SK-MEL-5 (cell line): ENCODE measurements around the gene ZBTB32. TPM values are rescaled to one million over a fixed set of nuclear protein-coding genes. Genes with fewer than 3 reads are reported as not detected.
A peak's percentile ranks its signal among the peaks of the same experiment; 100 is the strongest.

Experiments used
- DNase-seq: peaks from one replicate; pipeline ENCODE4 v3.0.0-alpha.2; 2016; ENCODE audit warnings: low read depth, low spot score
- in situ Hi-C: cut with HindIII; loops from 2 replicates; pipeline ENCODE4 v1.10.0; 2016; ENCODE audit warnings: low sequenced_read_pairs, high pct_unique_total_duplicates, low pct_unique_long_range_greater_than_20kb
- total RNA-seq: library from RNA; depleted of rRNA; stranded (reverse); fragments of >200 nt; shearing (Covaris generic); gene quantifications from 2 replicates; pipeline ENCODE4 v1.2.3, GENCODE V29; 2014; rRNA removed

ZBTB32 gene
- total RNA-seq, 1 experiment from 2014 or later = not detected

- DNase-seq = no peak
- in situ Hi-C loops = no loop called here
These were observed 50.2 kb downstream of the ZBTB32 start for GRCh38 chr19:35754370-35755130.

- in situ Hi-C loops = no loop called here
- no peak for DNase-seq
These were observed 50.8 kb downstream of the ZBTB32 start for GRCh38 chr19:35755131-35755549.

DNA sequence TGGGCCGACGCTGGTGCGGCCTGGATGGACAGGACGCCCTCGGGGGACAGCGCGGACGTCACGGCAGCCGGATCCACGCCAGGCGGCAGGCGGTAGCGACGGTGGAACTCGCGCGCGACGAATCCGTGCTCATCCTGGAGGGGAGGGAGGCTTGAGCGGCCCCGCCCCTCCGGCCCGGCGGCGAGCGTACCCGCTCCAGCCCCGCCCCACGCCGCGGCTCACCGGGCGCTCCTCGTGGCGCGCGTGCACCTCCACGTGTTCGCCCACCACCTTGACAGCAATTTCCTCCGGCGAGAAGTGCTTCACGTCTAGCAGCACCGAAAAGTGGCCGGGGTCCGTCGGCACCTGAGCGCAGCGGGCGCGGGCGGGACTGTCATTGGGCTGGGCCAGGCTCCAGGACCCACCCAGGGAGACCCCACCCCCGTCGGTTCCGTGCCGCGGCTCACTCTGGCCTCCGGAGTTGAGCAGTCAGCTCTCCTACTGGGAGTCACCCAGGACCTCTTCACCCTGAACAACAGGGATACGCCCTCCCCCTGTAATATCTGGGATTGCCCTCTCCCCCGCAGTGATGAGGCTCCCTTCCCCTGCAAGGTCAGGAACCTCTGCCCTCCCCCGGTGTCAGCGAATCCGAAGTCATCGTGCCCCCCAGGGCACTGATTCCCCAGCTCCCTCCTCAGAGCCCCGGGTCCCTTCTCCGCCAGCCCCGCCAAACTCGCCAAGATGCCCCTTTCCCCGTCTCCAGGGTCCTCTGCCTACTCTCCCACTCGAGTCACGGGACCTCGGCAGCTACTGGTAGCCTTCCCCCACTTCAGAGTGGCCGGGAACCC is 51.4 kb downstream of the ZBTB32 start:
- no peak for DNase-seq
- in situ Hi-C loops = no loop called here

- no peak for DNase-seq
- in situ Hi-C loops = no loop called here
These were observed 52.2 kb downstream of the ZBTB32 start, which contains the start of gene HSPB6 for GRCh38 chr19:35756377-35757230. HSPB6 (minus strand) TSS chr19:35757029; CDS start chr19:35757008, 21 bp downstream.

DNA sequence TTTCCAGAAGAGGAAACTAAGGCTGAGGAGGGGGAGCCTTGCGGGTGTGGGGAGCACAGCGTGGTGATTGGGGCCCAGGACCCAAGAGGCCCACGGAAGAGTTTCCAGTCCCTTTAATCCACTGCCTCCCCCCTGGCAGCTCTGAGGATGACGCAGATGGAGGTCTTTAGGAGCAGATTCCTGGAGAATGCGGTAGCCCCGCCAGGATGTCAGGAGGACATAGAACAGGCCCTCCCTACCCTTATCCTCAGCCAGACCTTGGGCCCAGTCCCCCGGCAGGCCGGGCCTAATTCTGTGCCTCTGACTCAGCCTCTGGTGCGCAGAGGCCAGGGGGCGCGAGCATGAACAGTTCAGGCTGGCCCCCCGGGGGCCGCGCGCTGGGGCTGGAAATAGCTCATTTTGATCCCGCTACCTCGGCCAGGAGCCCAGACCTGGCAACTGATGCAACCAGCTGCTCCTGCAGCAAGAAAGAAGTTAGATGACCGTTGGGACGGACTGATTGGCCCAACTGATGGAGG is 52.9 kb downstream of the ZBTB32 start:
- in situ Hi-C loops = no loop called here
- DNase-seq = peak; percentile 12

- in situ Hi-C loops = no loop called here
- DNase-seq = peak; percentile 98
These were observed 53.6 kb downstream of the ZBTB32 start, which contains the start of gene PROSER3 for GRCh38 chr19:35757749-35758608. PROSER3 (plus strand) TSS chr19:35758176; CDS start chr19:35758216, 40 bp downstream.

- in situ Hi-C loops = no loop called here
- no peak for DNase-seq
These were observed 55.3 kb downstream of the ZBTB32 start for GRCh38 chr19:35759697-35760096.

DNA sequence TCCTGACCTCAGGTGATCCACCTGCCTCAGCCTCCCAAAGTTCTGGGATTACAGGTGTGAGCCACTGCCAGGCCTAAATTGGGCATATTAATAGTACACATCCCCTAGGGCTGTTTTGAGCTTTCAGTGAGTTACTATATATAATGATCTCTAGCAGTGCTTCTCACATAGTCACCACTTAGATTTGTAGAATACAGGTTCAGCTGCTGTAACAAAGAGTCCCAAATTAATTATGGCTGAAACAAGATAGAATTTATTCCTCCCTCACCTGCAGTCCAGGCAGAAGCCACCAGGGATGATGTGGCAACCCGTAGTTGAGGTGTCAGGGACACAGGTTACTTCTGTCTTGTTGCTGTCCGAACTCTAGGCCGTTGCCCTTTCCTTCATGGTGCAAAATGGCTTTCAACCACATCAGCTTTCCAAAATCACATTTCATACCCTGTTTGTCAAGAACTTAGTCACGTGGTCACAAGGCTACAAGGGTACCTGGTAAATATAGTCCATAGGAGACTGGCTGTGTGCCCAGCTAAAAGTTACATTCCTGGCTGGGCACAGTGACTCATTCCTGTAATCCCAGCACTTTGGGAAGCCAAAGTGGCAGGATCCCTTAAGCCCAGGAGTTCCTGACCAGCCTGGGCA is 56.5 kb downstream of the ZBTB32 start:
- in situ Hi-C loops = no loop called here
- DNase-seq = no peak

DNA sequence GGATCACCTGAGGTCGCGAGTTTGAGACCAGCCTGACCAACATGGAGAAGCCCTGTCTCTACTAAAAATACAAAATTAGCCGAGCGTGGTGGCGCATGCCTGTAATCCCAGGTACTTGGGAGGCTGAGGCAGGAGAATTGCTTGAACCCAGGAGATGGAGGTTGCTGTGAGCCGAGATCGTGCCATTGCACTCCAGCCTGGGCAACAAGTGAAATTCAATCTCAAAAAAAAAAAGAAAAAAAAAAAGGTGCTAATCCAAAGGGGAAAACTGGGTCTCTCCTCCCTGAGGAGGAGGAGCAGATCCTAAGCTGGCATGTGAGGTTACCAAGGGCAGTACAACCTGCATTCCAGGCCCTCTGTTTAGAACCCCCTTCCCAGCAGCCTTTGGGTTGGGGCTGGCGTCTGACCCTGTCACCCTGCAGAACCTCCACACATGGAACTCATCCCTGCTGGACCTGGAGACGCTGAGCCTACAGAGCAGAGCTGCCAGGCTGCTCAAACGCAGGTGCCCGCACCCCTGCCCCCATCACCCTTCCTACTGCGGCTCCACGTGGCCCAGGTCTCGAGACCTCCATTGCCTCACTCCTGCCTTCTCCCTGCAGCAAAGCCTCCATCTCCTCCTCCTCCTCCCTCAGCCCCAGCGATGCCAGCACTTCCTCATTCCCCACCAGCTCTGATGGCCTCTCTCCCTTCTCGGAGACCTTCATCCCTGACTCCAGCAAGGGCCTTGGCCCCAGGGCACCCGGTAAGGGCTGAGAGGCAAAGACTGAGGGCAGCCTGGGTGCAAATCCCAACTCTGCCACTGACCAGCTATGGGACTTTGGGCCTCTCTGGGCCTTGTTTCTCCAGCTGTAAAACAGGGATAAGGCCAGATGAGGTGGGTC is 60.3 kb downstream of the ZBTB32 start:
- in situ Hi-C loops = no loop called here
- DNase-seq = no peak

Other genes starting within 250 kb of the ZBTB32 start
- not detected in 2 replicates for gene KRTDAP, start 214.1 kb upstream of the ZBTB32 start, total RNA-seq
- gene DMKN, start 190.9 kb upstream of the ZBTB32 start, total RNA-seq = 16.7 and 23.0 TPM in 2 replicates
- gene SBSN, start 176.2 kb upstream of the ZBTB32 start, total RNA-seq = 0.11 TPM in 1 of 2 replicates, not detected in the other
- gene GAPDHS, start 171.1 kb upstream of the ZBTB32 start, total RNA-seq = 3.2 and 3.6 TPM in 2 replicates
- 582 and 591 TPM in 2 replicates for gene TMEM147, start 158.9 kb upstream of the ZBTB32 start, total RNA-seq
- not detected in 2 replicates for gene ATP4A, start 140.9 kb upstream of the ZBTB32 start, total RNA-seq
- not detected in 2 replicates for gene PMIS2, start 118.4 kb upstream of the ZBTB32 start, total RNA-seq
- gene HAUS5, start 91.8 kb upstream of the ZBTB32 start, total RNA-seq = 9.2 and 11.1 TPM in 2 replicates
- 54.5 and 58.2 TPM in 2 replicates for gene RBM42, start 75.5 kb upstream of the ZBTB32 start, total RNA-seq
- gene ETV2, start 62.8 kb upstream of the ZBTB32 start, total RNA-seq = 0.40 TPM in 1 of 2 replicates, not detected in the other
- 568 and 619 TPM in 2 replicates for gene COX6B1, start 56.2 kb upstream of the ZBTB32 start, total RNA-seq
- gene UPK1A, start 38.0 kb upstream of the ZBTB32 start, total RNA-seq = not detected in 2 replicates
- 3.7 and 5.9 TPM in 2 replicates for gene KMT2B, start 13.4 kb downstream of the ZBTB32 start, total RNA-seq
- 1.5 and 6.9 TPM in 2 replicates for gene IGFLR1, start 37.9 kb downstream of the ZBTB32 start, total RNA-seq
- gene U2AF1L4, start 40.9 kb downstream of the ZBTB32 start, total RNA-seq = 6.0 and 6.9 TPM in 2 replicates
- 51.5 and 56.0 TPM in 2 replicates for gene PSENEN, start 41.1 kb downstream of the ZBTB32 start, total RNA-seq
- gene LIN37, start 44.0 kb downstream of the ZBTB32 start, total RNA-seq = 5.3 and 7.7 TPM in 2 replicates
- not detected in 2 replicates for gene HSPB6, start 52.5 kb downstream of the ZBTB32 start, total RNA-seq
- 1.3 and 1.7 TPM in 2 replicates for gene PROSER3, start 53.6 kb downstream of the ZBTB32 start, total RNA-seq
- 0.83 and 0.87 TPM in 2 replicates for gene ARHGAP33, start 71.0 kb downstream of the ZBTB32 start, total RNA-seq
- not detected in 2 replicates for gene PRODH2, start 108.3 kb downstream of the ZBTB32 start, total RNA-seq
- not detected in 2 replicates for gene NPHS1, start 147.9 kb downstream of the ZBTB32 start, total RNA-seq
- 1.7 and 2.4 TPM in 2 replicates for gene KIRREL2, start 152.4 kb downstream of the ZBTB32 start, total RNA-seq
- 9.2 and 13.5 TPM in 2 replicates for gene APLP1, start 164.0 kb downstream of the ZBTB32 start, total RNA-seq
- gene NFKBID, start 196.0 kb downstream of the ZBTB32 start, total RNA-seq = 1.1 and 1.9 TPM in 2 replicates
- not detected in 2 replicates for gene HCST, start 198.0 kb downstream of the ZBTB32 start, total RNA-seq
- gene TYROBP, start 203.7 kb downstream of the ZBTB32 start, total RNA-seq = not detected in 2 replicates
- gene LRFN3, start 231.8 kb downstream of the ZBTB32 start, total RNA-seq = 1.8 and 3.3 TPM in 2 replicates